HG03575 (cell line): ENCODE data around the gene RAE1.

ENCODE experiments used
- ATAC-seq: cut with Tn5 transposase; IDR thresholded peaks from one replicate; pipeline ENCODE4 v1.9.1; 2021; ENCODE audit not compliant: unreplicated experiment, insufficient number of reproducible peaks, low FRiP score; ENCODE audit errors: extremely low read depth

The RAE1 gene

DNA sequence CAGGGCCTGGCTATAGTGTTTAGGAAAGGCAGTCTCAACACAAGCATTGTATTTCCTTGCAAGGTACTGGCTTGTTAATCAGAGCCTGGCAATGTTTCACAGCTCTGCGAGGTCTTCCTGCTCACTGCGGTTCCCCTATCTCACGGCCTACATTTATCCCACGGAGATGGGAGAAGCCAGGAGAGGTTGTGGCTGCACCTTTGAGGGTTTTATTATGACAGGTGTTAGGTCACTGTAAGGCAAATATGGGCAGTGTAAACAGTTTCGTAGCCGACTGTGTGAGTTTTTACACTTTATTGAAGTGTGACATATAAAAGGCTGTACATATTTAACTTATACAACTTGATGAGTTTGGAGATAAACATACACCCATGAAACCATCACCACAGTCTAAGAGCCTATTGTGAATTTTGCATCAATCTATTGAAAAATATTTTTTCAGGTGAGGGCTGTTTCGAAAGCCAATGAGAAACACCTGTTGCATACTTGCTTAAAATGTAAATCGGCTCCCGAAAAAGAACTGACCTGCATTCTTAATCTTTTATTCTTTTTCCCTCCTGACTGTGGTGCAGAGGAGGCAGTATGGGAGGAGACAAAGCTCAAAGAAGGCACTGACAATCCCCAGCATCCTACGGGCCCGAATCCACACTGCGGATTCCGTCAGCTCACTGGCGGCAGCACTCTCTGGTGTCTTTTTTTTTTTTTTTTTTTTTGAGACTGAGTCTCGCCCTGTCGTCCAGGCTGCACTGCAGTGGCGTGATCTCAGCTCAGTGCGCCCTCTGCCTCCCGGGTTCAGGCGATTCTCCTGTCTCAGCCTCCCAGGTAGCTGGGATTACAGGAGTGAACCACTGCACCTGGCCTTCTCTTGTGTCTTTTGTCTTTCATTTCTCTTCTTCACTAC, 32.6 kb downstream of the RAE1 start:
- no peak for ATAC-seq

DNA sequence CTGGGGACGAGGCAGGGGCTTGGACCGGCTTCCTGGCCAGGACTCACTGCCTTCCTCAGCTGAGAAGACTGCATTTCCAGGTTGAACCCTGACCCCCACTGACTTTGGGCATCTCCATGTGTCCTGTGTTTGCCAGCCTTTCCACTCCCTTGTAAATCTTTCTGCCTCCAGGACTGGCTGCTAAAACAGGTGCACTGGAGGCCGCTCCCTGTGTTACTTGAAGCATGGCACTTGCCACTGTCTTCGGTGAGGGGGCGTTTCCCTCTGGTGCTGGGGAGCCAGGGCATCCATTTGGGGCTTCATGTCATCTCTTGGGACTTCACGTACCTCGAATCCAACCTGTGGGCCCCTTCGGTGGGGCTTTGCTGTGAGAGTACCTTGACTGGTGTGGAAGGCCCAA, 33.4 kb downstream of the RAE1 start:
- no peak for ATAC-seq

DNA sequence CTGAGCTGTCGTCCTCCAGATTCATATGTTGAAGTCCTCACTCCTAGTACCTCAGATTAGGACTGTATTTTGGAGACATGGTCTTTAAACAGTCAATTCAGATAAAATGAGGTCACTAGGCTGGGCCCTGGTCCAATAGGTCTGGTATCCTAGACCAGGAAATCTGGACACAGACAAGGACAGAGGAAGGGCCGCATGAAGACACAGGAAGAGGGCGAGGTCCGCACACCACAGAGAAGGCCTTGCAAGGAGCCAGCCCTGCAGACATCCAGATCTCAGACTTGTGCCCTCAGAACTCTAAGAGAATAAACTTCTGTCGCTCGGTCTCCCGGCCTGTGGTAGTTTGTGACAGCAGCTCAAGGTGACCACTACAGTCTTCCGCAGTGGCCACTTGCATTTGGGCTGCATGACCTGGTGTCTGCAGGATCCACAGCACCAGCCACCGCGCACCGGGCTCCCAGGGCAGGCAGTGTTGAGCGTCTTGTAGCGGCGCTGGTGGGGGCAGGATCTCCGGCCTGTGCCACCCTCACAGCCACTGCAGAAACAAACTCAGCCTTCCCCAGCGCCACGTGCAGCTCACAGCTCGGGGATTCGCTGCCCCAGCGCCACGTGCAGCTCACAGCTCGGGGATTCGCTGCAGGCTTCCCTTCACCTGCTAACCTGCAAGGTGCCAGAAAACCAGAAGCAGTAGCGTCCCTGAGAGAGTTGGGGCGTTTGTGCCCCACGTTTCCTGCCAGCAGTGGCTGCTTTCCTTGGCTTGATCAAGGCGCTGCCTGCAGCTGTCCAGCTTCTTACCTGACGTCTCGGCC, 34.1 kb downstream of the RAE1 start:
- no peak for ATAC-seq

DNA sequence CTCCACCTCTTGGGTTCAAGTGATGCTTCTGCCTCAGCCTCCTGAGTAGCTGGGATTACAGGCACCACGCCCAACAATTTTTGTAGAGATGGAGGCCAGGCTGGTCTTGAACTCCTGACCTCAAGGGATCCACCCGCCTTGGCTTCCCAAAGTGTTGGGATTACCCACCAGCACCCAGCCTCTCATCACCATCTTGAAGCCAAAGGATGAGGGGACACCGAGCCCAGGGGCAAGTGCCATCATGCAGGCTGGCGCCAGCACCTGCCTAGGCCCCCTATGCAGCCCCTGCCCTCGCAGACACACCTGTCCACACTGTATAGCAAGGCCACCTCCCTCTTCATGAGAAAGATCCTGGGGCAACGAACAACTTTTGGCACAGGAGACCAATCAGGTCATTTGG, 34.9 kb downstream of the RAE1 start:
- no peak for ATAC-seq

DNA sequence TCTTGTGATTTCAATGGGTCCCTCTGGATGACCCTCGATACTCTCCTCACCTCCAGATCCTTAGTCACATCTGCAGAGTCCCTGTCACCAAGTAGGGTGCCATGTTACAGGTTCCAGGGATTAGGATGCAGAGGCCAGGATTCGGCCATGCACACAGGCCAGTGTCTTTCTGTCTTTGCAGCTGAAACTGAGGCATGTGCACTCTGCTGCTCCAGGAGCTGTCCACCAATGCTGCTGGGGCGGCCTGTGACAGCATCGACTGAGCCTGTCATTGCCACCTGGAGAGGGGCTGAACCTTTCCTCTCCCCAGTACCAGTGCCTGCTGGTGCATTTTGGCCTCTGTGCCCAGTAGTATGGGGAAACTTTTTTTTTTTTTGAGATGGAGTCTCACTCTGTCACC, 35.7 kb downstream of the RAE1 start:
- no peak for ATAC-seq

DNA sequence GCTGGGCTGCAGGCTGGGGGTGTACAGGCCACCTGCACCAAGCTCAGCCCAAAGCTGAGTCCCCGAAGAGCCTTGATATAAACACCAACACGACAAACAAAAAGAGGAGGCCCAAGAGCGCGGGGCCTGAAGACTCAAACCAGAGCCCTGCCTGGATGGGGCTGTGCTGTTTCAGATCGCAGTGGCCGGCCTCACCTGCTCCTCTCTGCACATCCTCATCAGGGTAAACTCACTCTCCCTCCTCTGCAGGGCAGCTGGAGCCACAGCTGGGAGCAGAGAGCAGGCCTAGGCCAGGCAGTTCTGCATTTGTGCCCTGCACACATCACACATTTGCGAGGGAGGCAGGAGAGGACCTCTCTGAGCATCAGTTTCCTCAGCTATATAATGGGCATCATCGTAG, 36.4 kb downstream of the RAE1 start:
- ATAC-seq: no peak

DNA sequence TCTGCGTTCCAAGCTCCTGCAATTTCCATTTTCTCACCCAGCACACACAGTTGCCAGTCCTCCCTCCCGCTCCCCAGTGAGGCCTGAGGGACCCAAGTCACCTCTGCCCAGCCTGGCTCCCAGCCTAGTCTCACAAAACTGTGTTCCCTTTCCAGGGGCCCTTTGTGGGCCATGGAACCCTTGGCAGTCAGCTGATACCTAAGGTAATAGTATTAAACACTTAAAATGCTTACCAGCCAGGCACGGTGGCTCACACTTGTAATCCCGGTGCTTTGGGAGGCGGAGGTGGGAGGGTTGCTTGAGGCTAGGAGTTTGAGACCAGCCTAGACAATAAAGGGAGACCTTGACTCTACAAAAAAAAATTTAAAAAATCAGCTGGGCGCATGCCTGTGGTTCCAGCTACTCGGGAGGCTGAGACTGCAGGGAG, 36.9 kb downstream of the RAE1 start:
- no peak for ATAC-seq

DNA sequence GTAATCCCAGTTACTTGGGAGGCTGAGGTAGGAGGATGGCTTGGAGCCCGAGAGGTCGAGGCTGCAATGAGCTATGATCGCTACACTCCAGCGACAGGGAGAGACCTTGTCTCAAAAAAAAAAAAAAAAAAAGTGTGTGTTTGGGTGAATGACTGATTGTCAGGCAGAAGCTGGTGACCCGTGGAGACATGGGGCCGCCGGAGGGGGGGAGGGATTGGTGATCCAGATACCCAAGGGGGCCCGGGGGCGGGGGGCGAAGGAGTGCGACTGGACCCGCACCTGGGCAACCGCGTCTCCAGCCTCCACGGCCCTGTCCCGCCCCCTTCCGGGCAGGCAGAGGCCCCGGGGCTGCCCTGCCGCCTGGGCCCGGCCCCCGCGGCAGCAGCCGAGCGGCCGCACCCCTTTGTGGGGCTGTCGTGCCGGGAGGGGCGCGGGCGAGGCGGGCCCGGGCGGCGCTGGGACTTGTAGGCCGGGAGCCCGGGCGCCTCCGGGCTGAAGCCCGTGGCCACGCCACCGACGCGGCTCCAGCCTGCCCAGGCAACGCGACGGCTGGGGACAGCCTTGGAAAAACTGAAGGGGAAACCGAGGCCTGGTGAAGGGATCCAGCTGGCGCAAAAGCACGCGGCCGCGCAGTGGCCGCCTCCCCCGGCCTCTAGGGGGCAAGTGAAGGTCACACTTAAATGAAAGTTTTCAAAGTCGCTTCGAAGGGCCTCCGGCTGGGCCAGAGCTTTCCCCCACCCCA, 38.1 kb downstream of the RAE1 start:
- no peak for ATAC-seq

DNA sequence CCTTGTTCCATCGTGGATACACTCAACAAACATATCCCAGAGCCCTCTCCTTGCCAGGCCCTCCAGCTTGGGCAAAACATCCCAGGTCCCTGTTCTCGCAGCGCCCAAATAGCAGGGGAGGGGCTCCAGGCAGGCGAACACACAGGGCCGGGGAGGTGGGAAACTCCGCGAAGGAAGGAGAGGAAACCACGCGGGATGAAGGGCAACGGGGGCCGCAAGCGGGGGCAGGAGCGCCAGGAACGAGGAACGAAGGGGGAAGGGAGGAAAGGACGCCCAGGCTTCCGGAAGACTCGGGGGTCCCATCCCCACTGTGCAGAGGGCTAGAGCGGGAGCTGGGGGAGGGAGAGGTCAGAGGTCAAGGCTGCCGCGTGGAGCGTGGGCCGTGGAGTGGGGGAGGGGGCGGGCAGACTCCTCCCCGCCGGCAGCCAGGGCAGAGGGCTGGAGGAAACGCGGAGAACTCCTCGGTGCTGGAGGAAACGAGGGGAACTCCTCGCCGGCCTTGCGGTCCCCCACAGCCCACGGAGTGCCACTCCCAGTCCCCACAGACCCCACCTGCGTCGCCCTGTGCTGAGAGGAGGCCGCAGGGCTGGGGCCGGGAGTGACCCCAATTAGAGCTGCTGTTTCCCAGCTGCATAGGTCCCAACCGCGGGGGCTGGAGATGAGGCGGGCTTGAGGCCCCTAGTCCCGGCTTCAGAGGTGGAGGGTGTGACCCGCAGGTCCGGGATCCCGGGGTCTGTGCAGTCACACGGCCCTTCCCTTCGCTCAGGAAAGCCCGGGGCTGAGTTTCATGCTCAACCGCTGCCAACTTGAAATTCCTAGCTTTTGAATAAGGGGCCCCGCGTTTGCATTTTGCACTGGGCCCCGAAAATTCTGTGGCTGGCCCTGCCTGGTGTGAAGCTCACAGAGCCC, 38.9 kb downstream of the RAE1 start:
- ATAC-seq: no peak

DNA sequence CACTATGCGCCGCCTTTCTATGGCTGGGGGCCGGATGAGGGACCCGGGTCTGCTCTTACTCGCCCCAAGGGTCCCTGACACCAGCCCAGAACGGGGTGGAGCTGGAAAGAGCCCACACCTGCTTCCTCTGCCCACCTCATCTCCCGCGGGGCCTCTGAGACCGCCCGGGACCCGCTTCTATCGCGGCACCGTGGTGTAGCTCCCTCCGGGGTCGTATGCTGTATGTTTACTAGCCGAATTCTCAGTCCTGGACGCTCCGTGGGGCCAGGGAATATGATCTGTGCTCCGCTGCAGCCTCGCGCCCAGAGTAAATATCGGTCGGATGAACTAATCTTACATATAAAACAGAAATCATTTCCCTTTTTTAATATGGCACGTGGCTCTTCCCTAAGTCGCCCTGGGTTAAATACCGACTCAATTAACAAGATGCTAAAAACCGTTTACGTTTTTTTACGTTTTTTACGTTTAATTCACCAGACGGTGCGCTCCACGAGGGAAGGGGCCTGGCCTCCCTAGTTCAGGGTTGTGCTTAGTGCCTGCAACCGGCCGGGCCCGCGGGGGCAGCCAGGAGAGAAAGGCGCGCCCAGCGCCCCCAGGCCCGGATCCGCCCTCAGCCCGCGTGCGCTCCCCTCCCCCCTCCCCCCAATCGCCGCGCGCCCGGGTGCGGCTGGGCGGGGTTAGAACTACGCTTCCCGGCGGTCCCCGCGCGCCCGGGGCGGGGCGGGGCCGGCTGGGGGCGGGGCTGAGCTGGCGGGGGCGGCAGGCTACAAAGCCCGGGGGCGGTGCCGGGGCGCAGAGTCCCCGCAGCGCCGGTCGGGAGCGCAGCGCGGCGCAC, 39.8 kb downstream of the RAE1 start, which contains the start of gene RBM38:
TSS of gene RBM38 (plus strand) at position 793 of the 835 bp plus-strand sequence. CDS start 186 bp downstream, outside the sequence.
- ATAC-seq: no peak

DNA sequence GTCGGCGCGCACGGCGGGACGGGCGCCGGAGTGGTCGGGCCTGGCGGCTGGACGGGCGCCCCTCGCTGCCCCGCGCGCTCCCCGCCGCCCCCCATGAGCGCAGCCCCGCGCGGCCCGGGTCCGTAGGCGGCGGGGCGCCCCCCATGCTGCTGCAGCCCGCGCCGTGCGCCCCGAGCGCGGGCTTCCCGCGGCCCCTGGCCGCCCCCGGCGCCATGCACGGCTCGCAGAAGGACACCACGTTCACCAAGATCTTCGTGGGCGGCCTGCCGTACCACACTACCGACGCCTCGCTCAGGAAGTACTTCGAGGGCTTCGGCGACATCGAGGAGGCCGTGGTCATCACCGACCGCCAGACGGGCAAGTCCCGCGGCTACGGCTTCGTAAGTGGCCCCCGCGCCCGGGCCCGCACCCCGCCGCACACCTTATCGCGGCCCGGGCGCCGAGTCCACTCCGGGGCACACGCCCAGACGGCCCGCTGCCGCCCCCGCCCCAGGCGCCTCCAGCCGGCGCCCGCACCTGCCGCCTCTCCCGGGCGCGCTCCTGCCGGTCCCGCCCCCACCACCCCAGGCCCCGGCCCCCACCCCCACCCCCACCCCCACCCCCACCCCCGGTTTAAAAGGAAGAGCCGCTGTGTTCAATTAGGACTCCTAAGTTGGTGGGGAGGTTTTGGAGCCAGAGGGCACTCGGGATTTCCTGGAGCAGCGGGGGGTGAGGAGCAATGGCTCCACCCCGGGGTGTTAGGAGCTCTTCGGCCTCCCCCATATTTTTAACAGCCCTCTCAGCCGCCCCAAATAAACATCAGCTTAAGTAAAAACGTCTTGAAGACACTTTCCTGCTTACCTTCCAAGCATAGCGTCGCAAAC, 40.6 kb downstream of the RAE1 start:
- no peak for ATAC-seq

DNA sequence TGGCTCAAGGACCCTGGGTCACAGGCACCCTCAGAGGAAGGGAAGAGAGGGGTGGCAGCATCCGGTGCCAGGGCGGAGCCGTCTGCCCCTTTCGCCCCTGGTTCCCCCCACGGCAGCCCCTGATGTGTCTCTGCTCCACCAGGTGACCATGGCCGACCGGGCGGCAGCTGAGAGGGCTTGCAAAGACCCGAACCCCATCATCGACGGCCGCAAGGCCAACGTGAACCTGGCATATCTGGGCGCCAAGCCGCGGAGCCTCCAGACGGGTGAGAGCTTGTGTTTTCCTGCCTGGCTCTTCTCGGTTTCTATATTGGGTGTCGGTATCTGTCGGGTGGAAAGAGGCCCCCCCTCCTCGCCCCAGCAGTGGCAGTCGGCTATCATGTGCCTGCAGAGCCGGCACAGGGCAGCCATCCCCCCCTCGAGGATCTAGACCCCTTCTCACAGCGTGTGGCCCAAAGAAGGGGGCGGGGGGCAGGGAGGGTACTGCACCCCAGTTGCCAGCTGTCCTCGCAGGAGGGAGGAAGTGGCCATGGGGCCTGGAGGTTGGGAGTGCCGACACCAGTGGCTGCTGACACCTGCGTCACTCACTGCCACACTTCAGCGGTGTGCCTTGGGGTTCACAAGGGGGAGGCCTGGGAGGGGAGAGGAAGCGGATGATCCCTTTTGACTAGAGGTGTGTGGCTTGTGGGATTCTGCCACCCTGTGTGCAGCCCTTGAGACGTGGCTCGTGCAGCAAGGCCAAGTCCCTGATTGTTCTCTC, 41.6 kb downstream of the RAE1 start:
- no peak for ATAC-seq

DNA sequence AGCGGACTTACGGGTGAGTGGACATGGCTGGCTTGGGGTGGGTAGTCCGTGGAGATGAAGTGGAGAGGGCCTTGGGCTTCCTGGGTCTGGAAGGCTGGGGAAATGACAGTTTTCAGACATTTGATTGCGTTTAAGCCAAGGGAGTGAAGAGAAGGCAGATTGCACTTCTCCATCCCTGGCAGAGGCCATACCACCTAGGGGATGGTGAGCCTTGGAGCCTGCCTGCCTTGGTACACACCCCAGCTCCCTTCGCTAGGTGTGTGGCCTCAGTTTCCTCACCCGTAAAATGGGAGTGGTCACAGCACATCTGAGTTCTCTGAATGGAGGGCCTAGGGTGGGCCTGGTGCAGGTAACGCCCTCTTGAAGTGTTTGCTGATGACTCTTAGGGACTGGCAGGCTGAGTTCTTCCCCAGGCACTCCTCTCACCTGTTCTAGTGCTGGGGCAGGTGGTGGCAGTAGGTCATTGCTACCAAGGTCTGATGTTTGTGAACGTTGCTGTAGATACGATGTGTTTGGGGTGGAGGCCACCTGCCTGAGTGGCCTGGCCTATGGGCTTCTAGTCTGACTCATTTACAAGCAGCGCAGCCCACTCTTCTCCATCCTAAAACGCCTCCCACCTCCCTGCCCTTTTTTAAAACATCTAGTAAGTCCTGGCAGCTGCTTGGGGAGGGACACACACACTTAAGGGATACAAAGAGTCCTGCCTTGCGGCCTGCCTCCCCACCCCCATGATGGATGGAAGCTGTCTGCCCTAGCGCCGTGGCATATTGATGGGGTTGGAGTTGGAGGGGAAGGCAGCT, 42.5 kb downstream of the RAE1 start:
- no peak for ATAC-seq

DNA sequence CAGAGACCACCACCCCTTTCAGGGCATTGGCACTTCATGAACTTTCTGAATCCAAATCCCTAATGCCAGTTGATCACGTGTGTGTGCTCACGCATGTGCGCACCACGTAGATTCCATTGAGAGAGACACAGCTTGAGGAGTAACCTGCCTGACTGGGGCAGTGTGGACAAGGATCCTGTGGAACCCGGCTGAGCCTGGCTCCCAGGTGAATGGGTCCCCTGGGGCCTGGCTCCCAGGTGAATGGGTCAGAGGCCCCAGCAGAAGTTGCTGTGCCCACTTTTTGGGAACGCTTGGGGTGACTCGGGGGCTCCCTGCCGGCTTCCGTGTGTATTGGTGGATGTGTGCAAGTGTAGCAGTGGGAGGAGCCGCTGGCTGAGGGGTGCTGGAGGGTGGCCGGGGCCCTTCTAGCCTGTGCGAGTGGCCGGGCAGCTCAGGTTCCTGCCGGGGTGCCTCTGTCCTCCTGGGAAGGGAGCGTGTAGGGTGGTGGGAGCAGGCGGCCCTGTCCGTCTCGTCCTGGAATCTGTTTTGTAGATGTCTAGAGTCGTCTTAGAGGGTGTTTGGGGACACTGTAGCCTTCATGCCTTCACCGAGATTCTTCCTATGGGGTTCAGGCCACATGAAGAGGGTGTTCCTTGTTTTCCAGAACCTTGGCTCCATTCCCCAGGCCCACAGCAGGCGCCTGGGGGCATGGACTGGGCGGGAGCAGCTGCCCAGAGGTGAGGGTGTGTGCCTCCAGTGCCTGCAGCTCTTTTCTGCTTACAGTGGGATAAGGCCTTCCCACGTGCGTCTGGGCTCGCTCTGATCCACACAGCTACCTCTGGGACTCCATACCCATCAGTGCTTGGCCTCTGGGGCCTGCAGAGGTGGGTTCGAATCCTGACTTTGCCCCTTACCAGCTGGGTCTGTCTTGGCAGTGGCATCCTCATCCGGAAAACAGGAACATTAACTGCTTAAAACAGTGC, 43.3 kb downstream of the RAE1 start:
- no peak for ATAC-seq
